Cardiac fibroblast (primary cell): ENCODE results near the gene CD3E.

ENCODE experiments used
- DNase-seq, 2 donors: peaks; one replicate each; pipeline versions ENCODE4 v3.0.0 to v3.0.0-alpha.2; 2010; ENCODE audit warnings: low read depth in 2 of 2
- H3K4me3 ChIP-seq, 2 donors: replicated peaks in 1 of 2; 1 replicate in 1 of 2; 2 replicates in 1 of 2; pipeline ENCODE4 v1.5.1; 2011; ENCODE audit warnings: low read depth in 2 of 2, low read length in 2 of 2, mild to moderate bottlenecking in 2 of 2, moderate library complexity in 1 of 2
- CTCF ChIP-seq: IDR thresholded peaks from one replicate; pipeline ENCODE4 v1.5.1; 2011; ENCODE audit warnings: low read depth, mild to moderate bottlenecking, low read length, inconsistent platforms

CD3E gene

GRCh38 chr11:118264569-118265465, 39.7 kb upstream of the CD3E start:
- no peak for TF ChIP-seq CTCF
- DNase-seq: no peak
- peak overlapping the region in 1 of 2 donors; percentile 27 for H3K4me3 ChIP-seq

- DNase-seq: peak in 1 of 2 donors; percentile 14
- no peak for TF ChIP-seq CTCF
These were observed 38.6 kb upstream of the CD3E start for GRCh38 chr11:118265954-118266353.

GRCh38 chr11:118267486-118267885, 37.0 kb upstream of the CD3E start:
- DNase-seq: no peak
- no peak overlapping the region for H3K4me3 ChIP-seq
- TF ChIP-seq CTCF: no peak

More at GRCh38 chr11:118265954-118266353, 38.6 kb upstream of the CD3E start:
- H3K4me3 ChIP-seq: no peak overlapping the region

- no peak for TF ChIP-seq CTCF
- H3K4me3 ChIP-seq: no peak overlapping the region
- DNase-seq: no peak
These were observed 32.5 kb upstream of the CD3E start for GRCh38 chr11:118272001-118272400.

GRCh38 chr11:118274186-118274585, 30.3 kb upstream of the CD3E start:
- peak in 1 of 2 donors; percentile 17 for DNase-seq

GRCh38 chr11:118275176-118275575, 29.4 kb upstream of the CD3E start:
- H3K4me3 ChIP-seq: no peak overlapping the region
- TF ChIP-seq CTCF: no peak
- DNase-seq: peak; percentile 68 to 78

More at GRCh38 chr11:118274186-118274585, 30.3 kb upstream of the CD3E start:
- no peak for TF ChIP-seq CTCF
- no peak overlapping the region for H3K4me3 ChIP-seq

GRCh38 chr11:118276422-118276821, 28.1 kb upstream of the CD3E start:
- H3K4me3 ChIP-seq: no peak overlapping the region
- DNase-seq: no peak
- no peak for TF ChIP-seq CTCF
